ENCODE data around the gene LRRC74A.

The LRRC74A gene

DNA sequence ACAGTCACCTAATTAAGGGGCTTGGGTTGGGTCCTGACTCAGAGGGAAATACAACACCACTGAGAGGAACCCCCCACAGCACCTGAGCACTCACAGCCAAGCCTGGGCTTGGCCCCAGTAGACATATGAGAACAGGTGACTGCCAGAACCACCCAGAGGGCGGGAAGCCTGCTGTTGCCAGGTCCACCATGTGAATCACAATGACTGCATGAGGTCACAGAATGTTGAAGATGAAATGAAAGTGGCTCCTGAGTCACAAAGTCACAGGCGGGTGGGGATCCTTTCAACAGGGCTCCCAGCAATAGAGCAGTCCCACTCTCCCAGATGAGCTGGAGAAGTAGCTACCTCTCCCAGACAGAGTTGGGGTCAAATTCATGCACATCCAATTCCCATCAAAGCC is at the start of gene LRRC74A:
Gene LRRC74A, plus strand, starts transcription at position 287 of the 400 bp plus-strand sequence. CDS start 290 bp downstream, outside the sequence.
- no peak for DNase-seq

GRCh38 chr14:76776428-76777251 is 49.6 kb upstream of the LRRC74A start:
- no peak for DNase-seq

DNA sequence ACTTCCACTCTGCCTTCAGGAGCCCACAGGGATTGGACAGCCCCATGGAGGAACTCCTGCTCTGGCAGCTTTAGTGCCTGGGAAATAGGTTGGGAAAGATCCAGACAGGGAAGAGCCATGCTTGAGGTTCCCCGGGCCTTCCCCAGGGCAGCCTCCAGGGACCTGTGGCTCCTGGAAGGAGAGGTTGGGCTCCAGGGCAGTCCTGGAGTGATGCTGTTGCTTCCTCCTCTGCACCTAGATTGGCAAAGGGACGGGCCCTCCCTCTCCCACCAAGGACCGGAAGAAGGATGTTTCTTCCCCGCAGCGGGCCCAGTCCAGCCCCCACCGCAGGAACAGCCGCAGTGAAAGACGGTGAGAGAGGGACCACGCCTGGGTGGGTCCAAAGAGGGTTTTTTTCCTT is 48.5 kb upstream of the LRRC74A start:
- no peak for DNase-seq

- DNase-seq: no peak
Measured at GRCh38 chr14:76778546-76779215, 47.5 kb upstream of the LRRC74A start.

GRCh38 chr14:76779221-76780057 is 46.8 kb upstream of the LRRC74A start:
- no peak for DNase-seq

DNA sequence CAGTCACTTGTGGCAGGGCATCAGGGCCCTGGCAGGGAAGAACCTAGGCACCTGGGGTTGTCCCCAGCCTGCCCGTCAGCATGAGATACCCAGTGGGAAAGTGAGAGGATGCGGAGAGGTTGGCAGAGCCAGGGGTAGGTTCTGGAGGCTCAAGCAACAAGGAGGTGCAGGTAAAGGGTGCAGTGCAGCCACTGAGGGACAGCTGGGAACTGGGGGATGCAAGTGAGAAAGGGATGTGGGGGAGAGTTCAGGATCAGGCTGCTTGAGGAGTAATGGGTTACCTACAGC is 46.2 kb upstream of the LRRC74A start:
- DNase-seq: no peak

- DNase-seq: no peak
Measured at GRCh38 chr14:76780360-76780759, 45.8 kb upstream of the LRRC74A start.

- no peak for DNase-seq
Measured at GRCh38 chr14:76780875-76781647, 45.1 kb upstream of the LRRC74A start.

DNA sequence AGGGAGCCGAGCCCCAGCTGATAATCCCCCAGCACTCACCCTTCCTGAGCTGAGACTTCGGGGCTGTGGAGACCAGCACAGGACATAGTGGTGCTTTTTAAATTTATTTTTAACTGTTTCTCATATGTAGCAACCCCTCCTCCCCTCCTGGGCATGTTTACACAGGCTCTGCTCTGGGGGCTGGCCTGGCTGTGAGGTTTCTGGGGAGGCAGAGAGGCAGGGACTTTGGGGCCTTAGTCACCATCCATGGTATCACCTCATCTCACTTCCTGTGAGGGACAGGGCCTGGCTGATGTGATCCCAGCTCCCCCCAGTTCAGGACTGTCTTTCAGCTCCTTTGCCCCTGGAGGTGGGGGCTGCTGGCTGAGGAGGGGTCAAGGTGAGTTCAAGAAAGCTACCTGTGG is 44.6 kb upstream of the LRRC74A start:
- DNase-seq: no peak

- DNase-seq: no peak
Measured at GRCh38 chr14:76782115-76782884, 43.9 kb upstream of the LRRC74A start.

- no peak for DNase-seq
Measured at GRCh38 chr14:76782885-76783566, 43.2 kb upstream of the LRRC74A start.

DNA sequence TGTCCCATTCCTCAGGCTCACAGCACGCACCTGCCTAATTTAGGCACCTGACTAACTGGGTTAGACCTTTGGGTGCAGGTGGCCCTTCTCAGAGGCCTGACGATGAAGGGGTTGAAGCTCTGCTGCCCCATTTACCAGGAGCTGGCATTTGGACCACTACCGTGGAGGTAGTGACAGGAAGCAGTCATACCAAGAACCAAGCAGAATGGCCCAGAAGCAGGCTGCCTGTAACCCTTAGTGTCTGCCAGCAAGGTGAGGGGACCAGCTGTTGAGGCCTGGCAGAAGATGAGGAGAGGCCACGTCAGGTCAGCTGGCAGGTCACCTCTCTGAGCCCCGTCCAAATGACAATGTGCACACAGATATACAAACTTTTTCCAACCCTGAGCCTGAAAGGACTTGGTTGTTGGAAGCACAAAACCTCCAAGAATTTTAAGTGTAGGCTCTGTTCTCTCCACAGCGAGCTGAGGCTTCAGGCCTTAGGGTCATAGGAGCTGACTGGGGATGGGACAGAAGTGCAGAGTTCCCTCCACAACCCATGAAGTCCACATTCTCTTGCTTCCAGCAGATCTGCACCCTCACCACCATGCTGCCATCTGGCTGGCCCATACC is 41.8 kb upstream of the LRRC74A start:
- DNase-seq: no peak

GRCh38 chr14:76784881-76785280 is 41.3 kb upstream of the LRRC74A start:
- DNase-seq: peak; percentile 42 to 74

DNA sequence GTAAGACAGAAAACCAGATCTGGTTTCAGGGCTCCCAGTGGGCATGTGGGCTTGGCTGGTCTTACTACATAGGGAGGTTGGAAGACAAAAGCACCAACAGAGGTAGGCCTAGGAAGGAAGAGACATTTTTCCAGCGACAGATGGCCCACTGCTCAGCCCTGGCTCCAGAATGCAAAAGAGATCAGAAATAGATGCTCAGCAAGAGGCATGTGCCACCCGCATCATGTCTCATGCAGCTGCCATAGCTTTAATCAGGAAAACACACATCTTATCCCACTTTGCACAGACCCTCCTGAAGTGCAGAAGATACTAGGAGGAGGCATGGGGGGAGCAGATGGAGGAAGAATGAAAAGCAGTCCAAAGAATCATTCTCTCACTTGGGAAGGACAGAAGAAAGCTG is 39.6 kb upstream of the LRRC74A start:
- no peak for DNase-seq

DNA sequence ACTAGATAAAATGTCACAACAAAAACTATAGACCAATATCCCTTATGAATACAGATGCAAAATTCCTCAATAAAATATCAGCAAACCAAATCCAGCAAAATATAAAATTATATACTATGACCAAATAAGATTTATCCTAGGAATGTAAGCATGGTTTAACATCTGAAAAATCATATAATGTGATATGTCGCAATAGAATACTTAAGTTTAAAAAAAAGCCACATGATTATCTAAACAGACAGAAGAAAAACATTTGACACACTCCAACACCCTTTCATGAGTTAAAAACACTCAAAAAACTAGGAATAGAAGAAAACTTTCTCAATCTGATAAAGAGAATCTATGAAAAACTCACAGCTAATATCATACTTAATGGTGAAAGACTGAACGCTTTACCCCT is 33.8 kb upstream of the LRRC74A start:
- DNase-seq: no peak

- DNase-seq: no peak
Measured at GRCh38 chr14:76793324-76793723, 32.9 kb upstream of the LRRC74A start.

GRCh38 chr14:76793956-76794355 is 32.3 kb upstream of the LRRC74A start:
- DNase-seq: no peak

GRCh38 chr14:76806446-76806845 is 19.8 kb upstream of the LRRC74A start:
- DNase-seq: no peak

GRCh38 chr14:76808011-76808410 is 18.2 kb upstream of the LRRC74A start:
- no peak for DNase-seq

DNA sequence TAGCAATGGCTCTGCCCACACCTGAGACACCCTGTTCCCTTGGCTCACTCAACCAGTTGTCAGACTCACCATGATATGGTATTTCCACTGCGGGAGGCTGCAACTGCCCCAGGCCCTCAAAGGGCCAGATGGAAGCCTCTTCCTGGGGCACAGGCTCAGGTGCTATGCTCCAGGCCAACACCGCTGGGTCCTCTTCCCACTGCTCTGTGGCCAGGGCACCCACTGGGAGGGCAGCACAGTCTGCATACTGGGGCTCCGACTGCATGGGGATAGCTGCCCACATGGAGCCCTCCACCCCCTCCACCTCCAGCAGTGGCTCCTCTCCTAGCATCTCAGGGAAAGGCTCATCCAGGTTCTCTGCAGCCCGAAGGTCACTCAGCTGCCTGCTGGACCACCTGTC is 17.2 kb upstream of the LRRC74A start:
- DNase-seq: no peak

DNA sequence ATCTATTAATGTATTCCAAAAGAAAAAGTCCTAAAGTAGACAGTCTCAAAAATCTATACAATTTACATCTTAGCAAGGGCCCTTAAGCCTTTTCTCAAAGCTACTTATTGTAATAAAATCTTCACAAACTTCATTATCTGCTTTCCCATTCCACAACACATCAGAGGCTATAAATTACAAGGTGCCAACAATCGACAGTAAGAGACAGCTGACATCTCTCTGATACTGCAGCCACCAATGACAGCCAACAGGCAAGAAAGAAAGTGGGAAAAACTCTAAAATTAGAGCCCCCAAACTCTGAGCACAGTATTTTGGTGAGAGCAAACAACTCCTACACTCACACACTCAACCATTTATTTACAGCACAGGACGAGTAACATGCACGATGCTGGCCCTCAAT is 15.7 kb upstream of the LRRC74A start:
- no peak for DNase-seq

Data from SW 1271 (cell line).